Hematopoietic multipotent progenitor cell treated with erythropoietin and hydrocortisone succinate and interleukin-3 and kit ligand, for 17 days (in vitro differentiated cells): ENCODE data around the gene CDH22.

Source experiments
- DNase-seq: peaks from one replicate; pipeline ENCODE4 v3.0.0-alpha.2; 2015; ENCODE audit warnings: low spot score

CDH22 gene

DNA sequence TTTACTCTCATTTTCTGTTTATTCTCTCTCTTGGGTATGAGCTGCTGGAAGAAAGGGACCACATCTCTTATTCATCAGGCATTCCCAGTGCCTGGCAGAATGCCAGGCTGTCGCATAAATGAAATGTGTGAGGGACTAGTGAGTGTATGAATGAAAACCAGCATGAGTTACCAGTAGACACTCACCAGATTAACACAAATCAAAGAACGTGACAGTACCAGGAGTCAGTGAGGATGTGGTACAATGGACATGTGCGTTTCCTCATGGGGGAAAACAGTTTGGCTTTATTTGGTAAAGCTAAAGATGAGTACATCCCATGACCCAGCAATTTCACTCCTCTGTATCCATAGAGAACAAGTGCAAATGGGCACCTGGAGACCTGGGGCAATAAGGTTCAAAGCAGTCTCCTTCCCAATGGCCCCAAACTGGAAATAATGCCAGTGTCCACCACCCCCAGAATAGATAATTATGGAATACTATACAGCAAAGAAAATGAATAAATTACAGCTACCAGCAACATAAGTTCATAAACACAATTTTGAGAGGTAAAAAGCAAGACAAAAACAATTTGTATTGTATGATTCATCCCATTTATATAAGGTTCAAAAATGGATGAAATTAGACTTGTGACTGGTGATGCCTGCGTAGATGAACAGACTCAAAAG, 93.3 kb downstream of the CDH22 start:
- no peak for DNase-seq

DNA sequence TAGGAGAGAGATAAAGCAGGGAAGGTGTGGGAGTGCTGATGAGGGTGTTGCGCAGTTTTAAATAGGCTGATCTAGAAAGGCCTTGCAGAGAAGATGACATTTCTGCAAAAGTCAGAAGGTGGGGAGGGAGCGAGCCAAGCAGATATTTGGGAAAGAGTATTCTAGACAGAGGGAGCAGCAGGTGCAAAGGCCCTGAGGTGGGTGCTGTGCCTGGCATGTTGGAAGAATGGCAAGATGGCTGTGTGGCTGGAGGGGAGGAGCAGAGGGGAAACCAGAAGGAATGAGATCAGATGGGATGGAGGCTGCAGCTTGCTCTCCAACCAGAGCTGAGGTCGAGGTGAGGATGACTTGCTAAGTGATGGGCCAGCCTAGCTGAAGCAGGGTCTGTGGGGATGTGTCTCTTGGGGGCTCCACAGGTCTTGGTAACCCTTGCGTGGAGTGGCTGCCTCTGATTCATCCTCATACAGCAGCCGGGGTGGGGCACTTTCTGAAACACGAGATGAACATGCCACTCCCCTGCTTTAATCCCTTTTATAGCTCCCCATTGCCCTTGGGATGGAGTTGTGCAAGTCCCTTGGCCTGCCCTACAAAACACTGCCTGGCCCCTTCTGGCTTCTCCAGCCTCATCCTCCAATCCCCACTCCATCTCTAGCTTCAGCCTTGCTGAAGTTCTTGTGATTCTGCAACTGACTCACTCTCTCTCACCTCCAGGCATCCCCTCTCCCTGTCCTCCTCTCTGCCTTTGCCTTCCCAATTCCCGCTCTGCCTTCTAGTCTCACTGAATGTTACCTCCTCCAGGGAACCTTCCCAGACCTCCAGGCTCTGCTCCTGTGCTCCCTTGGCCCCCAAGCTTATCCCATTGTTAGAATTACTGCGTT, 94.1 kb downstream of the CDH22 start:
- DNase-seq: no peak

DNA sequence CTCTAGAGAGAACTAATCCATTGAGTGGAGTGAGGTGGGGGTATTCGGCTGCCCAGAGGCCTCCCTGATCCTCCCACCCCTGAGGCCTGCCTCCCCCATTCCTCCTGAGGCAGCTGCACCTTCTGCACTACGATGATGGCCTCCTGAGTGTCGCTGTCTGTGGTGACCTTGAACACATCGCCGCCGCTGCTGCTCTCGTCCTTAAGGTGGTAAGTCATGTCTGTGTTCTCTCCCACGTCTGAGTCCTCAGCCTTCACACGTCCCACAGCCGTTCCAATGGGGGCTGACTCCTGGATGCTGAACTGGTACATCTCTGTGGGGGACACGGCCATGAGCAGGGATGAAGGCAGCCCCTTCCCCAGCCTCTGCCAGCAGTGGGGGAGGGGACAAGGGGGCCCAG, 95.4 kb downstream of the CDH22 start:
- no peak for DNase-seq

DNA sequence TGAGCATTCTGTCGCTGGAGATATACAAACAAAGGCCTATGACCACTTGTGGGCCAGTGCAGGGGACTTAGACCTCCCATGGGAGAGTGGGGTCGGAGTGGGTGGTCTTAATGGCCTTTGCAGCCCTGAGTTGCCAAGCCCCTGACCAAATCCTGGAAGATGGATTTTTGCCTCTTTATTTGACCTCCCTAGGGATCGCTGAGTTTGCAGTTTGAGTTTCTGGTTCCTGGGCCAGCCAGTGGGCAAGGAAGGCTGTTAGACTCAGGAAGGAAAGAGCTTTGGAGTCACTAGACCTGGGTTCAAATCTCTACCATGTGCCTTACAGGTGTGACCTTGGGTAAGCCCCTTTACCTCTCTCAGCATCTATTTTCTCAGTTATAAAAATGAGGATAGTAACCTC, 96.0 kb downstream of the CDH22 start:
- no peak for DNase-seq

DNA sequence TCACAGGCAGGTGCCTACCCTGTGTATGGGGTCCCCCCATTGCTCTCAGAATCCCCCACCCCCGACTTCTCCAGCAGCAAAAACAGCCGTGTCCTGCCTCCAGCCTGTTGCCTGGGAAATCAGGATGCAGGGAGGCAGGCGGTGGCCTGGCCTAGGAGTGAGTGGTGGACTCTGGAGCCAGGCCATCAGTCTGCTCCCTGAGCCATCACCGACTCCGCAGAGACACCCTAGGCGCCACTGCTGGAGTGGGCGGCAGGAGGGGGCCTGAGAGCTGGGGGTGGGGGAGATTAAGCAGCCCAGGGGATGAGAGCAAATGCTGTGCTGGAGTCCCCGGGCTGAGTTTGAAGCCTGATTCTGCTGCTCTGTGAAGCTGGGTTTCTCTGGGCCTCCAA, 97.0 kb downstream of the CDH22 start:
- DNase-seq: no peak

DNA sequence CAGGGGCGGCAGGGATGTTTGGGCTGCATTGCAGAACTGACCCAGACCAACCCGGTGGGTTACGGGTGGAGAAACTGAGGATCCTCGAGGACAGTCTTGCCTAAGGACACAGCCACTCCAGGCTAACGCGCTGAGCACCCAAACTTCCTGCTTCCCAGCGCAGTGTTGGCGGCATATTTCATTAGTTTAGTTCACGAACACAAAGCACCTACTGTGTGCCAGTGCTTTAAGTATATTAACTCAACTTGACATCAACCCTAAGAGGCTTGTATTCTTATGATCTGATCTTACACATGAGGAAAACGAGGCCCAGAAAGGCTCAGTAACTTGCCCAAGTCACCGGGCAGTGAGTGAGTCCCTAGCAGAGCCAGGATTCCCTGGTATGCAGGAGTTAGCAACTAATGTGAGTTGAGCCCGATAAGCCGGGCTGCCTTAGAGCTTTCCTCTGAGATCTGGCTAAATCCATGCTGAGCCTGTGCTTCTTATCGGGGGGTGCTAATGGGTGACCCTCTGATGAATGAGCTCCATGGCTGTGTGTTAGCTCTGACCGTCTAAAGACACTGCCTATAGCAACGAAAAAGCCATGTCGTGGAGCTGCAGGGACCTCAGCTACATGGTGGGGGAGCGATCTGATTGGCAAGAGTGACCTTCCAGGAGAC, 97.5 kb downstream of the CDH22 start:
- DNase-seq: no peak

DNA sequence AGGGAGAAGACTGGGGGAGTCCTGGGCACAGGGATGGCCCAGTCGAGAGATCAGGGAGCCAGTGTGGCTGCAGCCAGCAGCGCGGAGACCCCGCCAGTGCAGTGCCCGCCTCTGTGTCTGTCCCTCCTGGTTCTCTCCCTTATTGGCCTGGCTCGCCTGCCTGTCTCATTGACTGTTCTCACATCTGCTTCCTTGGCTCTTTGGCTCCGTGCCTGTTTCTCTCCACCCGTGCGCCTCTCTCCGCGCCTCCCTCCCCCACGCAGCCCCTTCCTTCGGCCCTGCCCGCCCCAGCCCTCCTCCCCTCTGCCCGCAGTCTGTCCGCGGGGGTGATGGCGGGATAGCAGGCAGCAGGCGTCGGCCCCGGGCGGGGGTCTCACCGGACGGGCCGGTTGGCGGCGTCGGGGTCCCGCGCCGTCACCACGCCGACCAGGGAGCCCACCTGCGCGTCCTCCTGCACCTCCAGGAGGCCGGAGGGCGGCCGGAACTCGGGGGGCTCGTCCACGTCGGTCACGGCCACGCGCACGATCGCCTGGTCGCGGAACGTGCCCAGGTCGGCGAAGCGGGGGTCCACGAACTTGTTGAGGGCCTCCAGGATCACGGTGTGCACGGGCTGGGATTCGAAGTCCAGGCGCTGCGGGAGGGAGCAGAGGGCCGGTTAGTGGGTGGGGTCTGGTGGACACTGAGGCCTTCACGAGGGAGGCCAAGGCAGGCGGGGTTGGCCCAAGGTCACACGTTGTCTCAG, 98.2 kb downstream of the CDH22 start:
- DNase-seq: no peak

DNA sequence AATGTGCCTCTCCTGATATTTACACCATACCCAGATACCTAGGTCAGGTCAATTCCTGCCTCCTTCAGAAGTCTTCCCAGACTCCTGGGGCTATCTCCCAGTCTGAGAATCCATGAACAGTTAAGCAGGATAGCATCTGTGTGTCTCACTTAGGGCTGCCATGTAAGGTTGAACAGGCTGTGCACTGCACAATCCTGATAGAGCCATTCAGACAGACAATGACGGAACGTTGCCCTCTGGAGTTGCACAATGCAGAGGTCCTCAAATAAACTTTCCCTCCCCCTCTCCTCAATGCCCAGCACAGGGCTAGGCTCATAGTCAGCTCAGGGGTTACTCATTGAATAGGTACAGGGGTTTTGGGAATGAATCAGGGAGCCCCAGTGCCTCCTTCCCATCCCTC, 100.5 kb downstream of the CDH22 start:
- no peak for DNase-seq

DNA sequence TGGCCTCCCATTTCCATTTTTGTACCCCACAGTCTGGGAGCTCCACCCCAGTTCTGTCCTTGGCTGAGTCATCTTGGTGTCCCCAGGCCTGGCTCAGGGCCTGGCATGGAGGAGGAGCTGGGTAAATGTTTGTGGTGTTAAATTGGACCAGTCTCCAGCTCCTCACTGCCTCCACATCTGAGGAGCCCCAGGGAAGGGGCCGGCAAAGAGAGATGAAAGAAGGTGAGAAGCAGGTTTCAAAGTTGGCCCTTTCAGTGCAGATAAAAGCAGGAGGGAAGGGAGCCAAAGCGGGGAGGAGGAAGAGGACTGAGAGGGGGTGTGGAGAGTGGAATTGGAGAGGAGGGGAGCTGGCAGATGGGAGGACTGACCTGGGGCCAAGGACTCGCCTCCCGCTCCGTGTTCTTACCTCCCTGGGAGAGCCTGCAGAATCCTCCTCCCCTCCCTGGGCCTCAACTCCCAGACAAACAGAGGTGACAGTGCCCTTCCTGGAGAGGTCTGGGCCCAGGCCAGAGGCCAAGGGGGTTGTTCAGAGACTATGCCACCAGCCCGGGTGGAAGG, 101.2 kb downstream of the CDH22 start:
- no peak for DNase-seq

DNA sequence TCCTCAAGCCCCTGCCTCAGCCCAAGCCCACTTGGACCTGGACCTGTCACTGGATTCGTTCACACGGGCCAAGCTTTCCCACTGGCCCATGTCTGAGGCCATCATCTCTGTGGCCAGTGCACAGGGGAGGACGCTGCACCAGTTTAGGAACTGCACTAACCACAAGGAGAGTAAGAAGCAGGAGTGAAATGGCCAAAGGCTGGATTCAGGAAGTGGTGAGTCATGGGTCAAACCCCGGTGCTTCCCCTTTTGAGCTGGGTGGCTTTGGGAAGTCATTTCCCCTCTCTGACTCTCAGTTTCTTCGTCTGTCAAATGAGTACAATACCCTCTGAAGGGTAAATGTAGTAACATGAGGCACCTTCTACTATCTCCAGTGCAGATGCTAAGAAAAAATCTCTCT, 102.3 kb downstream of the CDH22 start:
- DNase-seq: no peak

DNA sequence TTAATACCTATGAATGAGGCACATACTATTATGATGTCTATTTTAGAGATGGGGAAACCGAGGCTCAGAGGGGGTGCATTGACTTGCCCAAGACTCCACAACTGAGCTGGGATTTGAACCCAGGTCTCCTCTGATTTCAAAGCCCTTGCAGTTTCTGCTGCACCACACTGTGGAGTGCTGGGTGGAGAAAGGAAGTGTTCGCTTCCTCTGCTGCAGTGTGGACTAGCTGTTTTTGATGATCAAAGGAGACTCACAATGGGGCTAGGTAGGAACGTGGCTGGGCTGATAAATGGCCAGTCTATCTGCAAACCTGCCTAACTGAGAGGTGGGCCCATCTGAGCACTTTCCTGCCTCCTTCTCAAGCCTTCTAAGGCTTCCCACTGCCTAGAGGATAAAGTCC, 102.9 kb downstream of the CDH22 start:
- no peak for DNase-seq

DNA sequence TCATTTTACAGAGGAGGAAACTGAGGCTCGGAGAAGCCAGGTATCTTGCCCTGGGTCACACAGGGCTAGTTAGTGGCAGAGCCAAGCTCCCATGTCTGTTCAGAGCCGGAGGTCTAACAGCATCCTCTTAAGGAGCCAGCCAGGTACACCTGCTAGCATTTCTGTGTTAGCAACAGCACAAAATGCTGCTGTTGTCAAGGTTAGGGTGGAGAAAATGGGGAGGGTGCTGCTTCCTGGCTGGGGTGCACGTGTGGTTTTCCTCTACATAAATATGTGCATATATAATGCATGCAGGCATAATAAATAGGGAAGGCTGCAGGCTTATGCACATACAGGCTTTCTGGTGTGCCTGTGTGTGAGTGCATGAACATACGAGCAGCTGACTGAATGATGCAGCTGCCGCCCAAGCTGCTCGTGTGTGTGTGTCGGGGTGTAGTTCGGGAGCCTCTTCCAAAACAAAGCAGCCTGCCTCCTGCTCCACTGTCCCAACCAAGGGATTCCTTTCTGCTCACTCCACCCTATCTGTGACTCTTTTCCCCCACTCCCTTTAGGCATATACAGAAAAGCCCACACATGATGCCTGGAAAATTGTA, 103.6 kb downstream of the CDH22 start:
- DNase-seq: no peak

DNA sequence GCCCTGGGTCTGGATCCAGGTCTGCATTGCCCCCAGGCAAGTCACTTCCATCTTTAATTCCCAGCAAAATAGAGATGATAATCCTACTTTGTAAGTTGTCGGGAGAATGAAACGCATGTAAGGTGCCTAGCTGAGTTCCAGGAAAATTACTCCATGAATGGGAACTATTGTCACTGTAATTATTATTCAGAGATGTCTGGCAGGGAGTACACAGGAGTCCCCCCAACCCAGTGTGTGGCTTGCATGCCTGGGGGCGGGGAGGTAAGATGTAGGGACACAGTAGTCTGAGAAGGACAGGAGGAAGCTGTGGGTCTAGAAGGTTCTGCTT, 104.8 kb downstream of the CDH22 start:
- DNase-seq: no peak

DNA sequence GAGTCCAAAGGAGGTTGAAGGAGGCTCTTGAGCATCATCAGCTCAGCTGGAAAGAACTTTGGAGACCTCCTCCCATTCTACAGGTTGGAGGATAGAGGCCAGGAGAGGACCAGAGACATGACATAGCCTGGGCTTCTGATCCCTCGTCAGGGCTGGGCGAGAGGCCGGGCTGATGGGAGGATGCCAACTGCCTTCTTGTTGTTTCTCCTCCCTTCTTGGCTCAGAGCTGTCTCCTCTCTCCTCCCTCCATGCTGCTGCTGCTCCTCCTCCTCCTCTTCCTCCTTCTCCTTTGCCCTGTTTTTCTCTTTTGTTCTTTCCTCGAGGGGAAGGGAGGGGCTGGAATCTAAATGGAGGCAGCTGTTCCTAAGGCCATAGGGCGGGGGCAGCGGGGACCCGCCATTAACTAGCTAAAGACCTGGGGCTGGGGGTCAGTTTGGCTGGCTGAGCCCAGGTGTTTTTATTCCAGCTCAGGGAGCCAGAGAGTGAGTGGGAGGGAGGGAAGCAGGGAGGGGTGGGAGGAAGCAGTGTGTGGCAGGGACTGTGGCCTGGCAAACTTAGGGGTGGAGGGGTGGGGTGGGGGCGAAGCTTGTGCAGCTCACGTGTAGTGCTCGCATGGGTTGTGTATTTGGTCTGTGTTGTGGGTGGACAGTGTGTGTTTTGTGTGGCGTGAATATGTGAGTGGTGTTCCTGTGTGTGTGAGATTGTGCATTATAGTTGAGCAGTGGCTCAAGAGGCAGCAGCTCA, 105.4 kb downstream of the CDH22 start:
- DNase-seq: no peak

DNA sequence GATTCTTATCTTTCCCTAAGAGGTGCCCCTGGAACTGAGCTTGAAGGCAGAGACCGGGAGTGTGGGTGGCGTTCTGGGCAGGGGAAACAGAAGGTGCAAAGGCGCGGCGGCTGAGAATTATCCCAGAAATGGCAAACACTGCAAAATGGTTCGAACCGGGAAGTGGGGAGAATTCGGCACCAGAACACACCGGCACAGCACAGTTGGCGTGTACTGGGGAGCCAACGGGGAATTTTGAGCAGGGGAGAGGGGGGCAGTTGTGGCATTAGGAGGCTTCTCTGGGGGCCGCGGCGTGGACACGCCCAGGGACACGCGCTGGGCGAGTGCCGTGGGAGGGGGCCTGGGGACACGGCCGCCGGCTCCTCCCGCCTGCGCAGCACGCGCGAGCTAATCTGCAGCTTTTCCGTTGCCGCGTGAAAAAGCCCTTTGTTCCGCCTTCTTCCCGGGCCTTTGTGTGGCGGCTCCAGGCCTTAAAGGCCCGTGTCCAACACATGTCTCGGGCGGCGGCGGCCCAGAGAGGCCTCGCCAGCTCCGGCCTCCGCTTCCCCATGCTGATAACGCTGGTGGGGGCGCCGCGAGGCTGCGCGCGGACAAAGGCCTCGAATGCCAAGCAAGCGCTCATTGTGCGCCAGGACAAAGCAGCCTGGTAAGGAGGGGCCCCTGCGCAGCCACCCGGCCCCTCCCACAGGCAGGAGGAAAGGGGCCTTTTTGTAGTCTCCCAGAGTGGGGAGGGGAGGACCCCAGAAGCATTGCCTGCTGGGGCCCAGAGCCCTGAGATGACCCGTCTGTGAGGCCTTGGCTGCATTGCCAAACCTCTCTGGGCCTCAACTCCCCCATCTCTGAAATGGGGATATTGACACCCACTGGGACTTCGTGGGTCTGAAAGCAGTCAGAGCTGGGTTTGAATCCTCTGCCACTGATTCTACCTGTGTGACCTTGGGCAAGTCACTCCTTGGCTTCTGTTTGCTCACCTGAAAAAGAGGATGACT, 107.4 kb downstream of the CDH22 start:
- no peak for DNase-seq

DNA sequence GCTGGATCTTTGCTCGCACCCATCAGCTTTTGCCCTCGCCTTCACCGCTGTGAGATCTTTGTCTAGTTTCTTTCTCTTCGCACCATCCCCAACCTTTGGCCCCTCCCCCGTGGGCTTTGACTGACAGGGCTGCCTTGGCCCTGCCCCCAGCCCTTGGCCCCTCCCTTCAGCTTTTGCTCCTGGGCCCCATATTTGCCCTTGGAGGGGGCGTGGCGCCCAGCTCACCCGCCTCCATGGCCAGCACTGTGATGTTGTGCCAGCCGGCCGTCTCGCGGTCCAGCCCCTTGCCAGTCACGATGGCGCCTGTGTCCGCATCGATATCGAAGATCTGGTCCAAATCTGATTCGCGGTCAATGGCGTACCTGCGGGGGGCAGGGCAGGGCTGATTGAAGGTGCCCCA, 109.1 kb downstream of the CDH22 start:
- DNase-seq: no peak

DNA sequence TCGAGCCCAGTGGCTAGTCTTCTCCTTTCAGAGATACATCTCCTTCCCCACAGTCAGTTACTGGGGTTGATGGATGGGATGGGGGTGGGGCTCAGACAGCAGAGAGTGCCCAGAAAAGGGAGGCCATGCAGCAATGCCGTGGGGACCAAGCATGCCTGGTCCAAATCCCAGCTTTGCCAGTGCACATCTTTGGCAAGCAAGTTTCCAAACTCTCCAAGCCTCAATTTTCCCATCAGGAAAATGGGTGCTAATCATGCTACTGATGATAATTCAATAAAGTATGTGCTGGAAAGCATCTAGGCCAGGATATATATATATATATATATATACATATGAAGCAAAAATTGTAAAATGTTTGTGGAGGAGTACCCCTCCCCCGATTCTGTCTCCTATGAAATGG, 111.3 kb downstream of the CDH22 start:
- no peak for DNase-seq

DNA sequence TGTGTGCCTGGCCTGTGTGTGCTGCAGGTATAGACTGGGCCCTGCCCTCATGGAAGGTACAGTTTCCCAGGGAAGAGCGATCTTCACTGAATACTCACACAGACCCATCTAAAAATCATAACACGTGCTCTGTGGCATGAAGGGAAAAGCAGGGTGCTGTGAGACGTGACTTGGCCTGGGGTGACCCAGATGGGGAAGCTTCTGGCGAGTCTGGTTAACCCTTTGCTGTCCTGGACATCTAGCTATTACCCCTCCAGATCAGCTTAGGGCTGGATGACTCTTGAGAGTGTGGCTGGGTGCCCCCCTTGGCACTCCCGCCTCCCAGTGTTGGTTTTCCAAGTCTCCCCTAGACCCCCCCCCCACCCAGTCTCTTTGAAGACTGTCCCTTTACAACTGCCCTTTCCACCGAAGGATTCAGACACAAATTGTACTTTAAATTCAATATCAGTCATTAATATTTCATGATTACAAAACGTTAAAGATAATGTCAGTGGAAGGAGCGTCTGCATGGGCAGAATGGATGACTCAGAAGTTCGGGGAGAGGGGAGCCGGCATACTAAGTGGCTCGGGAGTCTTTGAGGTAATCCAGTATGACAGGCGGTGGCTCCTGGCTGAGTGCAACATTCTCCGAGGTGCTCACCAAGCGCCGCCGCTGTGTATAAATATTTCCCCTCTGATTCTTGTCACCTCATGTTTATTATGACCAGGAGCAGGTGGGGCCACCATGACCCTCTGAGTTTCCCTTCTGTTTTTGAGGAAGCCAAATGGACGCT, 112.8 kb downstream of the CDH22 start:
- no peak for DNase-seq

DNA sequence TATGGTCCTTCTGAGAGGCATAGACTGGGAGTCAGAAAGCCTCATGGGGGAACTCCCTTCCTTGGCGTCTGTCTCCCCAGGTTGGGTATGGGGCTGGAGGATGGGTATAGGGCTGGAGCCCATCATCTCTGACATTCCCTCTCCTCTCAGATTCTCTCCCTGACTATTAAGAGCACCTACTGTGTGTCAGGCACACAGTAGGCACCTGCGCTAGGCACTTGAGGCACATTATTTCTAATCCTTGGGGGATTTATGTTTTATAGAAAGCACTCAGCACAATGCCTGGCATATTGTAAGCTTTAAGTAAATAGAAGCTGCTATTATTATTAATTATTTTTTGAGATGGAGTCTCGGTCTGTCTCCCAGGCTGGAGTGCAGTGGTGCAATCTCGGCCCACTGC, 113.9 kb downstream of the CDH22 start:
- DNase-seq: no peak
